NCI-H510A (cell line): Measurements from ENCODE around the gene ZBTB20.

ENCODE experiments used
- DNase-seq: peaks from one replicate; lab custom pipeline; 2025; lab: John Stamatoyannopoulos, UW

ZBTB20 gene

DNA sequence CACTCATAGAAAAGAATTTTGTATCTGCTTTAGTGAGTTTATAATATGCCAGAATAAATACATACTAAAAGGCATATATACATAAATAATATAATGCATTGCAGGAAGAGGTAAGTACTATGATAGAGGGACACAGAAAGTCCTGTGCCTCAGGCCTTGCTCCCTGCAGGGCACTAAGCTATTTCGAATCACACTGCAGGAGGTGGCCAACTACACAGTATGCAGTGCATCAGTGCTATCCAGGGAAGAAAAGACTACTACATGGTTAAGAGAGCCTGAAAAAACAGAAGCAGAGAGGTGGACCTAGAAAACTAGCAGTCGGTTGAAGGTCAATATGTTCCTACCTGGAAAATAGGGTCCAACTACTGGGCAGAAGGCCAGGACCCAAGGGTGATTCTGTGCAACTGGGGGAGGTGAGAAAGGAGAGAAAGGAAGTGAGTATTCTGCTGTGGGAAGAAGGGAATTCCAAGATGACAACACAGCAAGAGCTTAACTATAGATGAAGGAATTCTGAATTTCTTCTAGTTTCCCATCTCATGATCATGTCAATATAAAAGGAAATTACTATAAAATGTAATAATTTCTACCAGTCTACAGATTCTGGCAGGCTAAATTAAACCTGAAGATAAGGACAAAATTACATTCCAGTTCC is 218.0 kb downstream of the ZBTB20 start:
- DNase-seq, result no peak

DNA sequence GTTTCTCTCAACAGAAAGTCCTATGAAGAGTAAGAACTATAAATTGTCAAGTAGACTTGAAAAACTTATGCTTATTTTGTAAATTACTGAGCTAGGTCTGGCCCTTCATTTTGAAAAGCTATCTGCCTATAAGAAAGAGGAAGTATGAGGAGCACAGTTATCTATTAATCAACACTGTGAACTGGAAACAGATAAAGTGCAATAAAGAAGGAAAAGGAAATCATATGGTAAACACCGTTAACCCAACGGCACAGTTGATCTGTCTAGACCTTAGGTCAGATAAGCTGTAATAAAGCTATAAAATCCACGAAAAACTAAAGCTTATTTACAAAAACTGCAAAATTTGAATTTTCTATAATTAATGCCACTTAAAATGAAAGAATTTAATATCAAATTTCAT is 242.5 kb downstream of the ZBTB20 start:
- no peak for DNase-seq

DNA sequence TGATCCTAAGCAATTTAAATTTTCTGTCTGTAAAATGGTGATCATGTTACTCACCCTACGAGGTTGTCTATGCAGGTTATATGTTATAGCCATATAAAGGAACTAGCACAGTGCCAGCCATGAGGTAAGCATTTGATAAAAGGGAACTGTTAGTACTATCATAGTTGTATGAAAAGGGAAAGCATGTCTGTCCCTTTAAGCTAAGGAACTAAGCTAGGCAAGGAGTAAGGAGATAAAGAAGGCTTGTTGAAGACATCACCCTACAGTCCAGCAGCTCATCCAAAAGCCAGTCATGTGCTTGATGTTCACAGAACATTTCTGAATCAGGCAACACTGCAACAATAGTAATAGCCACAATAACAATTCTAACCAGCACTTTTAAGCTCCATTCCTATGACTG is 243.9 kb downstream of the ZBTB20 start:
- DNase-seq, result no peak

DNA sequence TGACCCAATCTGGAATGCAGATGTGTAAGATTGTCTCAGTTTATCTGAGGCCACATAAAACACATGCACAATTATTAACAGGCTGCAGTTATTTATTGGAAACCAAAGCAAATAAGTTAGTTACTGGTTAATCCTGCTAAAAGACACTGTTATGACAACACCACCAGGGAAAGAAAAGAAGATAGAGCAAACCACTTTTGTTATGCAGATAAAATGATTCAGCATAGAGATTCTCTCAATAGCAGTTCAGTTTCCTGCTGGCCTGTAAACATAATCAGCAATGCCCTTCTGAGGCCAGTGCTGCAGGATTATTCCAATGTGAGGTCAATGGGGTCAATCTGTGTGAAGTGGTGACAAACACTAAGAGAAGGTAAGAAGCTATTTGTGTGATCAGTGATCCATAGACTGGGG is 244.4 kb downstream of the ZBTB20 start:
- DNase-seq, result no peak

DNA sequence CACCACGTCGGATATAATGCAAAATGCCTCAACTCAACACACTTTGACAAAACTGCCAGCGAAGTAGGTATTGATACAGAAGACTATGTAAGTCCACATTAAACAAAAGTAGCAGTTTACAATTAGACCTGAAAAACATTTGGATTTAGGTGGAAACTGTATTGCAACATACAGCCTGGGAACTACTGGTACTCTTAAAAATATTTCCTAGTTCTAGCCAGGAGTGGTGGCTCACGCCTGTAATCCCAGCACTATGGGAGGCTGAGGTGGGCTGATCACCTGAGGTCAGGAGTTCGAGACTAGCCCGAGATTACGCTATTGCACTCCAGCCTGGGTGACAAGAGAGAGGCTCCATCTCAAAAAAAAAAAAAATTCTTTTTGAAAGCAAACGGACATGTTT is 246.2 kb downstream of the ZBTB20 start:
- no peak for DNase-seq

DNA sequence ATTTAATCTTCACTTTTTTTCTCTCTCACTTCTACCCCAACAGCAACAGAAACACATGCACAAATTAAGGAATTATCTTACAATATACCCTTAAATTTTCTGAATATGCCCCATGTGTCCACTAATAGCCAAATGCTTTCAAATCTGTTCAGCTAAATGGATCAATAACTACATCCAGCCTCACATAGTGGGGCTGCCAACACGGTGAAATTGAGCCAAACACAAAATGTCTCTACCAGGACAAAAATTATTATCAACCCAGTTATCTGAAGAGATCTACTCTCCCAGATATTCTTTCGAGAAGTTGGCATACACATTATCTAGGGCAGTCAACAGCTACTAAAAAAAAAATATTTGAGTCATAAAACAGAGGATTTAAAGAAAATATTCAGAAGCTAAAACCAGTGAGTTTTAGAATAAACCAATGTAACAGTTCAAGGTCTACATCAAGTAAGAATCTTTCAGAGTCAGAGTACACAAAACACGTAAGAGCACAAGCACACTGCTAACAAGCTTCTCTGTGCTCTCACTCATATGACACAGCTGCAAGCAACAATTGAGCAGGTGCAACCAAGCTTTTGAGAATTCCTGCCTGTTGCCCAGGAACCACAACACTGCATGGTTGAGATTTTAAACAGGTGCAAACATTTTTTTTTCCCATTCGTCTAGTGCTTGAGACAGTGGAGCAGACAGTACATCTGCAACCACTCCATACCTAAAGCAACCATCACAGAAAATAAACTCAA is 247.7 kb downstream of the ZBTB20 start:
- peak; percentile 65 for DNase-seq

DNA sequence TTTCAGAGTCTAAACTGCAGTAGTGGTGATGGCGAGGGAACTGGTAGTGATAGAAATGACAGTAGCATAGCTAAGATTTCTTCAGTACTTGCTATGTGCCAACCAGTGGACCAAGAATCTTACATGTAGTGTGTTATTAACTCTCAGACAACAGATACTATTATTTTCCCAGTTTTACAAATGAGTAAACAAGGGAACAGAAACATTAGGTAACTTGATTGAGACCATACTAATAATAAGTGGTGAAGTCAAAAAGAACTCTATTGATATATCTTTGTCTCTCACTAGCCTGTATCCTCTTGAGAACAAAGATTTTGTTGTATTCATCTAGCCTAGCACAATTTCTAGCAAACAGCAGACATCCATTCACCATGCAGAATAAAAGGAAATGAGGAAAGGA is 250.1 kb downstream of the ZBTB20 start:
- DNase-seq, result no peak

DNA sequence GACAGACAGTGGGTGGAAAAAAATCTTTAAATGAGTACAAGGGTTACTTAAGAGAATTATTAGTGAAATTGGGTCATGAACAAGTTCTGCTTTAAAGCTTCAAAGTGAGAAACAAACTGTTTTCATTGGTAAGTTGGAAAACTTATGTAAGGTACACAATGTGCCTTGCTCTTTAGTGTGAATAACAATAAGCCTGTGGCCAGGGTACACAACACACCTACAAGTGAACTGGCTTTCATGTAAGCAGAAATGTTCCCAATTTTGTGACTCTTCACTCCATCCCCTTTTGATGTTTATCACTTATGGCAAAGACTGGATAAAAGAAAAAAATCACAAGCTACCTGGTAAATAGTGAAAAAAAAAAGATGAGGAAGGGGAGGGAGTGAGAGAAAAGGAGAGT is 253.7 kb downstream of the ZBTB20 start:
- DNase-seq, result no peak

DNA sequence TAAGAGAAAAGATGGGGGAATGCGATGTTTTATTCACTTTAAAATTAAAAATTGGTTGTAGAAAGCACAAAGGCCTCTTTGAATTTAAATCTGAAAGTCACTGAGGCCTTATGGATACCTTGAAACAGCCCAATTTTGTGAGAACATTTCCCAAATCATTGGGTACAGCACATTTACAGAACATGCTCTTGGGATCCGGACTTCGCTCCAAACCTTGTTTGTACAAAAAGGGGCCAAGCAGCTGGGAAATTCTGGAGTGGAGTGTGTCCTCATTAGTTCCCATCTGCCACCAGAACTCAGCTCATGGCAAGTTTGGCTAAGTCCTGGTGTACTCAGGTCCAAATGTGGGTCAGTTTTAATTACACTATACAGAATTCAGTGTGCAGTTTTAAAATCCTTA is 254.2 kb downstream of the ZBTB20 start:
- no peak for DNase-seq

DNA sequence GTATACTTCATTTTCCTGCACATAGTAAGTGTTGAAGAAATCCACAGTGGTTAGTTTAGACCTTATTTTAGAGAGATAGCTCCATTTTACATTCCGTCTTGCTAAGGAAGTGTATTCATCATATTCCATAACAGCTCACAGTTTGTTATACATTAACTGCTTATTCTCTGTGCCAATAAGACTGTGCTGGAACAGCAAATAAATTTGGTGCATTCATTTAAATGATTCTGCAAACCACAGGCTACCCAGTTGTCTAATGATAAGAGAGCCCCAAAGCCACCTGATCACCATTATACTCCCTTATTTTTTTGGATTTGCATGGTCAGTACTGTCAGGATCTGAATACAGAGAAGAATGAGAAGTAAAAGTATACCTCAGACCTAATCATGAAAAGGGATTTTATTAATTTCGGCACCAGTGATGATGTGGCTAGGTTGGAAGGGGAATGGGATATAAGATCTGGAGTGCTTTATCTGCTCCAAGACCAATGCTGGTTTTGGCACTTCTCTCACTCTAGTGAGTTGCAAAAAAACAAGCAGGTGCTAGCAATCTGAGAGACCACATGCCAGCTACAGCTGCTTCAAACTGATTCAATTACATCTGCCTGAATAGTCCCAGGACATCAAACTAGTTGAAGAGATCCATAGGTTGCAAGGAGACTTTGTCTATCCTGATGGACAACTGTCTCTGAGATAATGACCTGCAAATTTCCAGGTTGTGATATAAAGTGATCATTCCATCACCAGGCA is 254.8 kb downstream of the ZBTB20 start:
- DNase-seq, result no peak

DNA sequence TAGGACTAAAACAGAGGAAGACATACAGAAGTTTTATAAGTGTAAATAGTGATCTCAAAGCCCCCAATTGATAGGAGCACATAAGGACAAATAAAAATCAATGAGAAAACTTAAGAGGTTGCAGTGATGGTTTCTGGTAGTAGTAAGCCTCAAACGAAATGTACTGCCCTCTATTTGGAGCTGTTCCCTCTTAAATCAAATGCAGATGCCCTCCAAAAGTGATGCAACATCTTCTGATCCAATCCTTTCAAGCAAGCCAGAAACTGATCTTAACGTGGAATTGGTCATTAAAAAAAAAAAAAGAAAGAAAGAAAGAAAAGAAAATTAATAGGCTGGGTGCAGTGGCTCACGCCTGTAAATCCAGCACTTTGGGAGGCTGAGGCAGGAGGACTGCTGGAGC is 259.3 kb downstream of the ZBTB20 start:
- DNase-seq, result no peak

DNA sequence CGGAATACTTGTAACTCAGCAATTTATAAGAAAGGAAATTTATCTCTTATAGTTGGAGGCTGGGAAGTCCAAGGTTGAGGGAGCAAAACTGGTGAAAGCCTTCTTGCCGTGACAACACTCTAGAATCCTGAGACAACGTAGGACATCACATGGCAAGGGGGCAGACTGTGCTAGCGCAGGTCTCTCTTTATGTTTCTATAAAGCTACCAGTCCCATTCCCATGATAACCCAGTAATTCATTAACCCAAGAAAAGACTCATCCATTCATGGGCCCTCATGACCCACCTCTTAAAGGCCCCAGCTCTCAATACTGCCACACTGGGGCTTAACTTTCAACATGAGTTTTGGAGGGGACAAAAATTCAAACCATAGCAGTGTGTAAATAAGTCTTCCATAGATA is 260.2 kb downstream of the ZBTB20 start:
- DNase-seq, result no peak

DNA sequence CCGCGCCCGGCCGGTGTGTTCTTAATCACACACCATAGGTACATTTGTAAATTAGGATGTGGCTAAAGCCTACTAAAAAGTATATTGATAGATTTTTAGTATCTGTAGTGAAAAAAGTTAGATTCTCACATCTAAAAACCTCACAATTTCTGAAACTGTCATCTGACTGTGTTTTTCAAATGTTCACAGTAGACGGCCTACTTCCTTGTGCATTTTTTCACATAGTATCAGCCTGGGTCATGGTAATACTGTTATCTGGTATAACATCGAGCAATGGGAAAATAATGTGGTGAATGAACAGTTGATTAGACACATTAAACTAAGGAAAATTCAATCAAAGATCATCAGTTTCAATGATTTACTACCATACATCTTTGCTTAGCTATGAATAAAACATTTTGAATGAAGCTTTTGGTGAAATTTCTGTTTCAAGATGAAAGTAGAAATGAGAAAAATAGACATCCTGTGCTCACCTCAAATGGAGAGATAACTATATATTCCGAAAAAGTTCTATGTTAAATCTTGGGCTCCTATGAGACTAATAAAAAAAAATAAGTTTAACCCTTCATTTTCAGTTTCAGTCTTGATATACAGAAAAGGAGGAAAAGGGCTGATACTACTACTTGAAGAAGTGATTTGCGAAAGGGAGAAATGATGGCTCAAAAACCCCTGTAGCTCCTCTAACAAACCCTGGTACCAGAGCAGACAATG is 262.7 kb downstream of the ZBTB20 start:
- no peak for DNase-seq

DNA sequence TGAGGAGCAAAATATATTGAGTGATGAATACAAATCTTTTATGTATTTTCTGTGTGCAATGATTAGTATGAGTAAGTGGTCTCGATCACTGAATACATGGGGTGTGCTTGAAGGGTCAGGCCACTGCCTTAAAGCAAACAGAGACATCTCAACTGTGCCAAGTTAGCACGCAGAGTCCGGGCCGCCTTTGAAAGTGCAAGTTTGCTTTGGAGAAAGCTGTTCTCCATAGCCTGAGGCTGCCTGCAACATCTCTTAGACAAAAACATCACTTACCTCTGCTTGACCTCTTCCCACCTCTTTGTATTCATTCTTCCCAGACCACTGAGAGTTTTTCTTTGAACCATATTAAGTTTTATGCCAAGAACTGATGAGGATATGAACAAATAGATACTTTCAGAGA is 267.0 kb downstream of the ZBTB20 start:
- DNase-seq, result no peak

DNA sequence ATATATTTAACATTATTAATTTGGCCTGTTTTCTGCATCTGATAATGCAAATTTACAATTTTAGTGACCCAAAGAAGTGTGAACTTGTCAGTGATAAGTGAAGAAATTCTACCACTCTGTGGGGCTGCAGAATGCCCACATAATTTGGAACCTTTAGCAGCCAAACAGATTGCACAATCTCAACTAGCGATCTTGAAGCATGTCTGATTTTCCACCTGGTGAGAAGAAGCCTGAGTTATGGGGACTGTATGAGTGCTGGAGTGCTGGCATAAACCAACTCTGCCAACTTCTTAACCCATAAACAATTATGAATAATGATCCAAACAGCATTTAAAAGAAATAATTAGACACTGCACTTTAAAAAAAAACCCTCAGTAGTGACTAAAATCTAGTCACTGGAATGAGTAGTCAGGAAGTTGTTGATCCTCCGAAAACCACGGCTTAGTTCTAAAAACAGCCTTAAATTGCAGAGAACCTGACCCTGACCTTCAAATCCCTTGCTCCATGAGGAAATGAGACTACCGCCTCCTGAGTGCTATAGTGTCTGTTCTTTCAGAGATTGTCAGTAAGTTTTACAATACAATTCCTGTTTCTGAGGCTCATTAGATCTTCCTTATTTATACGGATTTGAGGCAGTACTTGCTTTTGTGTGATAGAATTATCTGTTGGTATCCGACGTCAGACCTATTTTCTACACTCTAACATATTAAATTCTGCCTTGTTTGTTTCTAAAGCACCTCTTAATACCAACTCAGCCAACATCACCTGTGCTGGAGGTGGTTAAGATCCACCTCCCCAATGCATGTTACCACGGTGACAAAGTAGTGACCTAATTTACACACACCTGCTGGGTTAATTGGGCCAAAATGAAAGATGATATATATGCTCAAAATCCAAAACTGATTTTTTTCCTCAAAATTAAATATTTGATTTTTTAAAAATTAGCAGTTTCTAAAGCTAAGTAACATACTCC is 267.7 kb downstream of the ZBTB20 start:
- DNase-seq, result no peak

DNA sequence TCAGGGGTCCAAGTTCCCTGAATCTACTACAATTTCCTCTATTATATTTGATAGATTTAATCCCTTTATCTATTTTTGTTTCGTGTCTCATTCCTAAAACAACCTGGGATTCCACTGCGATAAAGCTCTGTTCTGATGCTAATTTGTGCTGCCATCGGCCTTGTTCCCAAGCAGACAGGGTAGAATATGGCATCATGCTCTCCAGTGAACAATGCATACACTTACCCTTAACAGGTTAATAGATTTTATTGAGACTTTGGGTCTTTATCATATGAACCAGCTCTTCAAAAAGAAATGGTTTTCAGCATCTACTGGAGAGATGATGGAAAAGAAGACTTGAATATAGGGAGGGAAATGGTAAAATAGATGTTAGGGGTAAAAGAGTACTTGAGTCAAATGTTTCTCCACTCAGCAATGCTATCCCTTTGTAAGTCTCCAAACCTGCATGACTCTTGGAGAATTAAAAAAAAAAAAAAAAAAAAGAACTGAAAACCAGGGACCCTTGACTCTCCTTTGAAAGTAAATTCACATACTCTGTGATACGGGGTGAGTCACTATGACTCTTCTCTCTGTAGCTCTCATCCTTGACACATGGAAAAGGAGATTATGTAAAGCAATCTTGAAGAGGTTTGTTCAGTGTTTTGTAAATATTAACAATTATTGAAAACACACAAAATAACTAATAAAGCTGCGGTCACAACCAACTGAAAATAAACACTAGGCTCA is 268.8 kb downstream of the ZBTB20 start:
- DNase-seq, result no peak

DNA sequence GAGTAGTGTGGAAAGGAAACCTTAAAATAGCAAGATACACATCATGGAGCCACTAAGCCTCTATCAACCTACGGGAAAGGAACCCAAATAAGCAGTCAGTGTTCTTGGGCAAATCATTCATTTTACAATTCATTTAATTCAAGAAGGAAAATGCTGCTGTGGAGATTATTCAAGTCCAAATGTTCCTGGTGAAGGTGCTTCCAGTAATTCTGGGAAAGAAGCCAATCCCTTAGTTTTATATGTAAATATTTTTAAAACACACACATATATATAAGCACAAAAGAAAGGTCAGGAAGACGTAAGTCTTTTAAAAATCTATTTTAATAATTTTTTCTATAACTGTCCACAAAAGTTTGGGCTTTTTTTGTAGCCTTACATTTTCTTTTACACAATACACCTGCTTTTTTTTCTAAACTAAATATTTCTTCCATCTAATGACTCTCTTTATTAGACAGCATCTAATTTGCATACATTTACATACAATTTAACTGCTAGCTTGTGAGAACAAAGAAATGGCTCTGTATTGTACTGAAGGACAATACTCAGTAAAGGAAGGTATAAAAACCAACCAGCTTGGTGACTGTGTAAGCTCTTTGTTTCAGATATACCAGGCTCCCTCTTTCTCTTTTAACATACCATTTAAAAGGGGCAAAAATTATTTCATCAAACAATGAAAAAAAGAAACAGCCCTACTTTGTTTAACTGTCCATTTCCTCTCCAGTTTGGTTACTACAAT is 269.5 kb downstream of the ZBTB20 start:
- DNase-seq, result no peak

DNA sequence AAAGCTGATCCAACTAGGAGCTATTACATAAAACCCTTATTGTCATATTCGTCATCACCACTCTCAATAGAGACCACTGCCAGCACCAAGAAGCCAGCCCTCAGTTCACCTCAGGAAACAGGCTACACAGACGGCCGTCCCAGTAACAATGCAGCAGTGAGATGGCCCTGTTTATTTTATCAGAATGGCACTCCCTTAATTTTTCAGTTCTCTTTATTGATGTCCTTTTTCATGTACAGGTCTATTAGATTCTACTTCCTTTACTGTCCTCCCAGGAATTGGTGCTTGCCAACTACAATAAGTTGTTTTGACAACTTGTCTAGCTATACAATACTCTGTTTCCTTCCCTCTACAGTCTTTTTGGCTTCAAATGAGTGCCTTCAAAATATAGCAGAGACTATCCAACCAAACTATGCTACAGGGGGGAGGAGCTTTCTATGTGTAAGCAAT is 272.5 kb downstream of the ZBTB20 start:
- no peak for DNase-seq

DNA sequence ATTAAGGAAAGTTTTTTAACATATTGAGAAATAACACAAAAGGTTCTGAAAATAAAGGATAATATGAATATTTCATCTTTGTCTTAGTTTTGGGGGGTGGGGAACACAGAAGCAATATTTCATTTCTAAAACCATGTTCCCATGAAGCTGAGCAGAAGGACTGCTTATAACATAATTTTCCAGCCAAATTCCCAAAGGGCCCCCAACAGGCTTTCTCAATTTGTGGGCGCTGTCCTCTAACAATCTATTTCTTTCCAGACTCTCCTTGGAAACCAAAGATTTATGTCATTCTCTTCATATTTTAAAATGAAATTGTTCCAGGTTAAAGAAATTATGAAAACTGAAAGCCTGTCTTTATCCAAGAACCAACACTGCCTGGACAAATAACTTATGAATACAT is 273.5 kb downstream of the ZBTB20 start:
- no peak for DNase-seq

DNA sequence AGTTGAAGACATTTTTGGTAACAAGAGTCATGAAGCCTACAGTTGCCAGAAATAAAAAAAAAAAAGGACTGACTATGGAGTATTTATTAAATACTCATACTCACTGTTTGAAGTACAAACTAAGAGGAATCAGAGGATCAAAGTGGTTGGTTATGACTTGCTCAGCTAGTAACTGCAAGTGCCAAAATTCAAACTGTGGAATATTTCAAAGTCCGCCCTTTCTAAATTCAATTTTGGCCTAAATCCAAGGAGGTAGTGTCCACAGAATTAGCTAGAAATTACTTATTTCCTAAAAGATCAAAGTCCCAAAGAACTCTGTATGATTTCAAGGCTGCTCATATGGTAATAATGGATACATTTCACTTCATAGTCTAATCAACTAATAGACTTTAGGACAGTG is 274.5 kb downstream of the ZBTB20 start:
- no peak for DNase-seq
